Memory B cell (primary cell): ENCODE results near the gene MYOZ1.
A peak's percentile ranks its signal among the peaks of the same experiment; 100 is the strongest.

Source experiments
- ATAC-seq: fragments of 150-1000 bp; cut with Tn5 transposase; 2 replicates; pipeline ENCODE4 v1.10.0; 2021; ENCODE audit warnings: low read depth, mild to moderate bottlenecking, moderate library complexity
- DNase-seq, 2 donors: peaks; one replicate each; pipeline ENCODE4 v3.0.0; 2022; ENCODE audit warnings: low spot score in 2 of 2
- H3K27ac Mint-ChIP-seq: one replicate; pipeline ENCODE4 v1.8.0; 2022; ENCODE audit warnings: mild to moderate bottlenecking, moderate library complexity, mixed read lengths
- H3K27me3 Mint-ChIP-seq: one replicate; pipeline ENCODE4 v1.8.0; 2022; ENCODE audit warnings: mixed read lengths
- H3K36me3 Mint-ChIP-seq: one replicate; pipeline ENCODE4 v1.8.0; 2022; ENCODE audit warnings: mild to moderate bottlenecking, mixed read lengths
- H3K4me1 Mint-ChIP-seq: one replicate; pipeline ENCODE4 v1.8.0; 2022; ENCODE audit warnings: mixed read lengths
- H3K4me3 Mint-ChIP-seq: one replicate; pipeline ENCODE4 v1.8.0; 2022; ENCODE audit warnings: mild to moderate bottlenecking, moderate library complexity, mixed read lengths
- H3K9me3 Mint-ChIP-seq: one replicate; pipeline ENCODE4 v1.8.0; 2022; ENCODE audit warnings: mixed read lengths

Gene MYOZ1

DNA sequence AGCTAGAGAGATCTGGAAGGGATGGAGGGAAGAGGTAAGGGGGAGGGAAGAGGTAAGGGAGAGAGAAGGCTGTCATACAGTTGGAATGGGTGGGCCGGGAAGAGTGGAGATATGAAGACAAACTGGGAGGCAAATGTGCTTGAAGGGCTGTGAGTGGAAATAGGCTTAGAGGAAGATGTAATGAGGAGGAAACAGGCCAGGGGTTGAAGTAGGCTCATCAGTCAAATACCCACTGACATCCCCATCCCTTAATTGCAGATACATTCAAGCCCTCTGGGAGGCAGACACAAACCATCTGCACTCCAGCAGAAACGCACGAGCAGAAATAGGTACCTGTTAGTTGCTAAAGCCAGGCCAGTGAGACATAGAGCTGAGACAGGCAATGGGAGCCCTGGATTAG is 12.4 kb upstream of the MYOZ1 start:
- Mint-ChIP-seq H3K9me3 (no peaks in the 10 kb centered on the region), H3K27ac (no peak overlapping the region), H3K4me1 (peaks cover 8% of the 10 kb centered on the region), H3K4me3 (no peak overlapping the region), H3K36me3 (no peaks in the 10 kb centered on the region), H3K27me3 (peaks cover 10% of the 10 kb centered on the region)
- ATAC-seq, result no peak
- no peak for DNase-seq

GRCh38 chr10:73653195-73653594 is 11.9 kb upstream of the MYOZ1 start:
- no peak overlapping the region for H3K27ac Mint-ChIP-seq
- no peaks in the 10 kb centered on the region for H3K9me3 Mint-ChIP-seq
- H3K36me3 Mint-ChIP-seq, result no peaks in the 10 kb centered on the region
- H3K4me3 Mint-ChIP-seq, result no peak overlapping the region
- ATAC-seq (no peak), DNase-seq (no peak)
- H3K4me1 Mint-ChIP-seq, result peaks cover 8% of the 10 kb centered on the region
- H3K27me3 Mint-ChIP-seq, result peaks cover 10% of the 10 kb centered on the region

- peak; percentile 50 for ATAC-seq
- no peak for DNase-seq
- no peaks in the 10 kb centered on the region for H3K9me3 Mint-ChIP-seq
- peaks cover 10% of the 10 kb centered on the region for H3K4me1 Mint-ChIP-seq
- H3K4me3 Mint-ChIP-seq, result no peak overlapping the region
- H3K36me3 Mint-ChIP-seq, result no peaks in the 10 kb centered on the region
- H3K27ac Mint-ChIP-seq, result no peak overlapping the region
- H3K27me3 Mint-ChIP-seq, result peaks cover 13% of the 10 kb centered on the region
Observed at GRCh38 chr10:73650537-73651331, 9.5 kb upstream of the MYOZ1 start.

DNA sequence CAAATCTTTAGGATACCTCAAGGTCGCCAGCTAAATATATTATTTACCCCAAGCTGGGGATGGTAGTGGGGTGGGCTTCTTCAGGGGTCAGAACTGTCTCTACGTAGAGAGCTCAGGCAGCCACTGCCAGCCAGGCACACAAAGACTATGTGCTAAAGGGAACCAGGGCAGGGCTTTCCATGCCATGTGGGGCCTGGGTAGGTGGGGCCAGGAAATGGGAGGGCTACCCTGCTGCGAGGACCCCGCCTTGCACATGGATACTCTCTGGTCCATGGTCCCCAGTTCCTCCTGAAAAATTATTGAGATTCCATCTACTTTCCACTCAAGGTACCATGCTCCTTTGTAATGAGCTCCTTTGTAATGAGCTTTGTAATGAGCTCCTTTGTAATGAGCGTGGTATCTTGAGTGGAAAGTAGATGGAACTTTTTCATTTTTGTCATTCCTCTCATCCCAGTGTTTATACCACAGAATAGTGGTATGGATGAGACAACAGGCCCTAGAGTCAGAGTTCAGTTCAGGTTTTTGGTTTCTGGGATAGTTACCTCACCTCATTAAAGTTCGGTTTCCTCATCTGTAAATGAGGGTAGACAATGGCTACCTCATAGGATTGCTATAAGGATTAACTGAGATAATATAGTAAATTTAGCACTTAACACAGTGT is 8.7 kb upstream of the MYOZ1 start:
- Mint-ChIP-seq H3K9me3 (no peaks in the 10 kb centered on the region), H3K27ac (no peak overlapping the region), H3K4me3 (no peak overlapping the region), H3K4me1 (peaks cover 10% of the 10 kb centered on the region), H3K36me3 (no peaks in the 10 kb centered on the region), H3K27me3 (peaks cover 13% of the 10 kb centered on the region)
- ATAC-seq, result no peak
- no peak for DNase-seq

GRCh38 chr10:73648975-73649829 is 7.9 kb upstream of the MYOZ1 start:
- Mint-ChIP-seq H3K9me3 (no peaks in the 10 kb centered on the region), H3K4me3 (peak overlapping the region; percentile 38), H3K27ac (no peak overlapping the region), H3K4me1 (peaks cover 11% of the 10 kb centered on the region), H3K27me3 (peaks cover 13% of the 10 kb centered on the region), H3K36me3 (no peaks in the 10 kb centered on the region)
- no peak for ATAC-seq
- DNase-seq, result no peak

DNA sequence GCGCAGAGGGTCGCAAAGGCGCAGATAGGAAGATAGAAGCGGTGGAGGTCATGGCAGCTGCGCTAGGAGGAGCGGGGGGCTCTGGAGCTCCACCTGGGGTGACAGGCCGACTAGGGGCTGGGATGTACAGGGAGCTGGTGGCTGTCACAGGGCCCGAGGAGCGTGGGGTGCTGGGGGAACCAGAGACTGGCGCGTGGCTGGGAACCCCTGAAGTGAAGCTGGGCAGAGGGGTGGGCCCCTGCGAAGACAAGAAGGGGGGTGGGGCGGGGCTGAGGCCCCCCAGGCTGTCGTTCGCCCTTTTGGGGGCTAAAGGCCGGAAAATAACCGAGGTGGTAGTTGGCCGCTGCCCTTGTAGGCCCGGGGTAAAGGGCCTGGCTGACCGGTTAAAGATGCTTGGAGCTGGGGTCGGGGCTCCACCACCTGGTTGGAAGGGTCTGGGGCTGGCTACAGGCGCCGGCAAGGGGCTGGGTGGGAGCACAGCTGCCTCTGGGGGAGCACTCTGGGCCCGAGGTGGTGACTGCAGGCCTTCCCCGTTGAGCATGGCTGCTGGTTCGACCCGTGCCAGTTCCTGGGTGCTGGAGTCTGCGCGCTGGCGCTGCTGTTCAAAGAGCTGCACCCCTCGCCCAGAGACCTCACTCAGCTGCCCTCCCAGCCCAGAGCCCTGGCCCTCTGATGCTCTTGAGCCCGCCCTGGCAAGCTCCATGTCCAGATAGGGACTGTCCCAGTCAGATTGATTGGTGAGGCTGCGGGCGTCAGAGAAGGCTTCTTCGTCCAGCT is 6.8 kb upstream of the MYOZ1 start:
- Mint-ChIP-seq H3K27ac (peak overlapping the region; percentile 63), H3K27me3 (peaks cover 7% of the 10 kb centered on the region), H3K9me3 (no peaks in the 10 kb centered on the region), H3K4me1 (peaks cover 15% of the 10 kb centered on the region), H3K4me3 (peak overlapping the region; percentile 71), H3K36me3 (no peaks in the 10 kb centered on the region)
- DNase-seq, result no peak
- ATAC-seq, result peak; percentile 9

GRCh38 chr10:73647211-73647874 is 6.1 kb upstream of the MYOZ1 start:
- peak overlapping the region; percentile 63 for H3K27ac Mint-ChIP-seq
- H3K4me1 Mint-ChIP-seq, result peaks cover 15% of the 10 kb centered on the region
- peak overlapping the region; percentile 71 for H3K4me3 Mint-ChIP-seq
- peak; percentile 4 for ATAC-seq
- H3K27me3 Mint-ChIP-seq, result peaks cover 5% of the 10 kb centered on the region
- H3K9me3 Mint-ChIP-seq, result no peaks in the 10 kb centered on the region
- no peaks in the 10 kb centered on the region for H3K36me3 Mint-ChIP-seq
- peak in 1 of 2 donors; percentile 38 for DNase-seq

DNA sequence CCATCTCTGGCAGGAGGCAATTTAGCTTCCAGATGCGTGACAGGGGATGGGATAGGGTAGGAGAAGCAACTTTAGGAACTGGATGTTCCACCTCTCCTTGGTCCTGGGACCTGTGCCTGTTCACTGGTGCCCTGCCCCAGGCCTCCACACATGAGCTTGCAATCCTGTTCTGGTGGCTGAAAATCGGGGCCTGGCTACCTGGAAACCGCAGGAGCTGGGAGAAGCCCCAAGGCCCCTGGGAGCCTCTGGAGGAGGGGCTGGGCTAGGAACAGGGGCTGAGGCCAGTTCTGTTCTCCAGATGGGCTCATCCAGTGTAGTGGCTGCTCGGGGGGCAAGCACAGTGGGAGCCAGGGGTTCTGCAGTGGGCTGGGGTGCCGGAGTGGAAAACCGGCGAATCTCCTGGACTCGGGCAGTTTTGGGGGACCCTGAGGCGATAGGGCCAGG is 5.3 kb upstream of the MYOZ1 start:
- Mint-ChIP-seq H3K9me3 (no peaks in the 10 kb centered on the region), H3K27me3 (peaks cover 6% of the 10 kb centered on the region), H3K27ac (no peak overlapping the region), H3K36me3 (no peaks in the 10 kb centered on the region), H3K4me3 (peak overlapping the region; percentile 71), H3K4me1 (peaks cover 15% of the 10 kb centered on the region)
- no peak for DNase-seq
- ATAC-seq, result no peak

- Mint-ChIP-seq H3K27me3 (peaks cover 4% of the 10 kb centered on the region), H3K4me3 (no peak overlapping the region), H3K9me3 (no peaks in the 10 kb centered on the region), H3K36me3 (no peaks in the 10 kb centered on the region), H3K27ac (no peak overlapping the region), H3K4me1 (peaks cover 11% of the 10 kb centered on the region)
- DNase-seq (no peak), ATAC-seq (no peak)
Observed at GRCh38 chr10:73645251-73645650, 4.0 kb upstream of the MYOZ1 start.

DNA sequence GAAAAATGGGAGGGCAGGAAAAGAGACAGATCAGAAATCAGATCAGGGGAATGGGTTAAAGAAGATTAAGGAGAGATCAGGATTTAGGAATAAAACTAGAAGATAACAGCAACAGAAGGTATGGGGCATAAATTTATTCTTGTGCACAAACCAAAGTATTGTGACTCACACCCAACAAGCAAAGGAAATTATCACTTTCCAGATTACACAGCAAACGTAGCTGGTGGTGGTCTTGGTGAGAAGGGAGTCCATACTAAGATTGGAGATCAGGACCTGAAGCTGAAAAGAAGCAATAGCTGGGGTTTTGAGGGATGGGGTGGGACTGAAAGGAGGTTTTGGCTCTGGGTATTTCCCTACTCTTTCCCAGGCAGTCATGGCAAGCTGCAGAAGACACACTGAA is 3.5 kb upstream of the MYOZ1 start:
- peaks cover 11% of the 10 kb centered on the region for H3K4me1 Mint-ChIP-seq
- DNase-seq (no peak), ATAC-seq (no peak)
- no peak overlapping the region for H3K4me3 Mint-ChIP-seq
- peaks cover 4% of the 10 kb centered on the region for H3K27me3 Mint-ChIP-seq
- H3K27ac Mint-ChIP-seq, result peak overlapping the region; percentile 65
- H3K9me3 Mint-ChIP-seq, result no peaks in the 10 kb centered on the region
- no peaks in the 10 kb centered on the region for H3K36me3 Mint-ChIP-seq

DNA sequence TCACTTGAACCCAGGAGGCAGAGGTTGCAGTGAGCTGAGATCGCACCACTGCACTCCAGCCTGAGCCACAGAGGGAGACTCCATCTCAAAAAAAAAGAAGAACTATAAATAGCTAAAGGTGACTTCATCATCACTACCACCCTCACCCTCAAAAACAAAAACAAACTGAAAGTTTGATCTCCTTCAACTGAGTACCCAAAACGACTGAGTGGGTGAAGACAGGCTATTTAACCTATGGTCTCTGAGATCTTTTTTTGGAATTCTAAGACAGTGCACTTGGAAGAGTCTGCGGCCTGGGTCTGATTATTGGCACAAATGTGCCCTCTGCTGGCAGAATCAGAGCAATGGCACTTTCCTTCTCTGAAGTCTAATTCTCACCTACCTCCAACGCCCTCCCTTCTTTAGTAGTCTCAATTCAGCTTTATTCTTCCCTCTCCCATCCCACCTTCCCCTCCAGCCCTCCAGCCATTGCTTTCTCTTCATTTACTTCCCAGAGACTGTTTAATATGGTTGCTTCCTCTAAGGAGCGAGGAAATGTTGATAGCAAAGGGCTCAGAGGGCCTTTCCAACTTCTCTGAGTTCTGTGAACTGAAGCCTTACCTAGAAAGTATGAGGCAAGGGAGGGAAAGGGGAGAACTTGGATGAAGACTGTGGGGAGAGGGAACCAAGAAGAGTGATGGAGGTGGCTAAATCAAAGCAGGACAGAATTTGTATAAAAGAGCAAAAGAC is 2.9 kb upstream of the MYOZ1 start:
- Mint-ChIP-seq H3K9me3 (no peaks in the 10 kb centered on the region), H3K27me3 (peaks cover 4% of the 10 kb centered on the region), H3K4me1 (peaks cover 7% of the 10 kb centered on the region), H3K27ac (peak overlapping the region; percentile 65), H3K36me3 (no peaks in the 10 kb centered on the region), H3K4me3 (peak overlapping the region; percentile 37)
- ATAC-seq, result peak; percentile 82
- peak; percentile 44 to 56 for DNase-seq

DNA sequence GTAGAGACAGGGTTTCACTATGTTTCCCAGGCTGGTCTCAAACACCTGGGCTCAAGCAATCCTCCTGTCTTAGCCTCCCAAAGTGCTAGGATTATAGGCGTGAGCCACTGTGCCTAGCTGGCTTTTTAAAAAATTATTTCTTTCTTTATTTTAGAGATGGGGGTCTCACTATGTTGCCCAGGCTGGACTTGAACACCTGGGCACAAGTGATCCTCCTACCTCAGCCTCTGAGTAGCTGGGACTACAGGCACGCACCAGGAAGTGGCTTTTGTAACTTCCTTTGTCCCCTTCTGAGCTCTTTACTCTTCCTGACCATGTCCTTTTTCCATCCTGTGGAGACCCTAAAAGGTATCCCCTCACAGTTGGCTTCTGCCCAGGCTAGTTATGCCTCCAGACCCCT is 2.1 kb upstream of the MYOZ1 start:
- no peaks in the 10 kb centered on the region for H3K36me3 Mint-ChIP-seq
- H3K27me3 Mint-ChIP-seq, result peaks cover 4% of the 10 kb centered on the region
- ATAC-seq (no peak), DNase-seq (no peak)
- no peak overlapping the region for H3K27ac Mint-ChIP-seq
- H3K9me3 Mint-ChIP-seq, result no peaks in the 10 kb centered on the region
- no peak overlapping the region for H3K4me3 Mint-ChIP-seq
- peaks cover 7% of the 10 kb centered on the region for H3K4me1 Mint-ChIP-seq
